ENCODE measurements around the gene CAB39. TPM values are rescaled to one million over a fixed set of nuclear protein-coding genes. Genes with fewer than 3 reads are reported as not detected.

Gene CAB39
- total RNA-seq, 1 donor from 2014 or later, result 96.3 TPM

DNA sequence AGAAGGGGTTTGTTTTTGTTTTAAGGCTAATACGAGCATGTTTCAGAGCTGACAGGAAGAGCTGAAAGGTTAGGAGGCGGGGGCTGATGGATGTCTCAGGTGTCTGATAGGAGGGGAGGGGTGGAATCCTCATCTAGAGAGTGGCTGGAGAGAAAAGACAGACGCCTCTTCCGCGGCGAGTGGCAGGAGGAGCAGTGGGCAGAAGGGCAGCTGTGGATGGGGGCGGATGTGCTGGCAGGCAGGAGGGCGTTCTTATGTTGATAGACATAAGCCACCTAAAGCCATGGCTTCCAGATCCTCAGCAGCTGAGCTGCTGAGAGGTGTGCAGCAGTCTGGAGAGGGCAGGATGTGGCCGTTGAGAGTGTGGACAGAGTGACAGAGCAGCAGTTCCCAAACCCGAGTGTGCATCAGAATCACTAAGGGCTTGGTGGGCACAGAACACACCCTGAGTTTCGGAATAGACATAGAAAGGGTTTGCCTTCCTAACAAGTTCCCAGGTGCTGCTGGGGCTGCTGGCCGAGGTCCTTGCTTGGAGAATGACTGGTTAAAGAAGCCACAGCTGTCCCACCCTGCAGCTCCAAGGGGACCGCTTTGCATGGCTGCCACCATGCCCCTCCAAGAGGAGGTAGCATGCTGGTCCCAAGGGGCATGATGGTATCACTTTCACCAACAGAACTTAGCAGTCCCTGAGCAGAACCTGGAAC is 149.1 kb downstream of the CAB39 start:
- no peak overlapping the region for H3K4me3 ChIP-seq (ENCODE audit: low read depth, low read length)
- DNase-seq (ENCODE audit: low read depth), result no peak
- TF ChIP-seq, protein P1, sequence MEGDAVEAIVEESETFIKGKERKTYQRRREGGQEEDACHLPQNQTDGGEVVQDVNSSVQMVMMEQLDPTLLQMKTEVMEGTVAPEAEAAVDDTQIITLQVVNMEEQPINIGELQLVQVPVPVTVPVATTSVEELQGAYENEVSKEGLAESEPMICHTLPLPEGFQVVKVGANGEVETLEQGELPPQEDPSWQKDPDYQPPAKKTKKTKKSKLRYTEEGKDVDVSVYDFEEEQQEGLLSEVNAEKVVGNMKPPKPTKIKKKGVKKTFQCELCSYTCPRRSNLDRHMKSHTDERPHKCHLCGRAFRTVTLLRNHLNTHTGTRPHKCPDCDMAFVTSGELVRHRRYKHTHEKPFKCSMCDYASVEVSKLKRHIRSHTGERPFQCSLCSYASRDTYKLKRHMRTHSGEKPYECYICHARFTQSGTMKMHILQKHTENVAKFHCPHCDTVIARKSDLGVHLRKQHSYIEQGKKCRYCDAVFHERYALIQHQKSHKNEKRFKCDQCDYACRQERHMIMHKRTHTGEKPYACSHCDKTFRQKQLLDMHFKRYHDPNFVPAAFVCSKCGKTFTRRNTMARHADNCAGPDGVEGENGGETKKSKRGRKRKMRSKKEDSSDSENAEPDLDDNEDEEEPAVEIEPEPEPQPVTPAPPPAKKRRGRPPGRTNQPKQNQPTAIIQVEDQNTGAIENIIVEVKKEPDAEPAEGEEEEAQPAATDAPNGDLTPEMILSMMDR (conservative IDR thresholded peaks at IDR 0.05; ENCODE audit: low read depth, low read length), result no peak

DNA sequence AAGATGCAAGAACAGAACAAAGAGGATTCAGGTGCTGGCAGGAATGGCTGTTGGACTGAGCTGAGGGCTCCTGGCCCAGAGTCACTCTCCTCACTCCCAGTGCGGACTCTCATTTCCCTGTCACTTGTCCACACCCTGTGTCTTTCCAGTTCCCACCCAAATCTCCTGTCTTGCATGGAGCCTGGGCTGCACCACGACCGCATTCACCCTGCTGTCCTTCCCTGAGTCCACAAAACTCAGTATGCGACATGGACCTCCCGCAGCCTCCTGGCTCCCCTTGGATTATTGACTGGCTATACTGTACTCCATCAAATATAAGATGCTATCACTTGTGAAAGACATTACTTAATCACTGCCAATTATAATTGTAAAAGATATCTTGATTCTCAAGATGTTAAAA is 149.7 kb downstream of the CAB39 start:
- DNase-seq (ENCODE audit: low read depth), result no peak
- no peak overlapping the region for H3K4me3 ChIP-seq (ENCODE audit: low read depth, low read length)
- TF ChIP-seq, protein P1 (conservative IDR thresholded peaks at IDR 0.05; ENCODE audit: low read depth, low read length), result no peak

DNA sequence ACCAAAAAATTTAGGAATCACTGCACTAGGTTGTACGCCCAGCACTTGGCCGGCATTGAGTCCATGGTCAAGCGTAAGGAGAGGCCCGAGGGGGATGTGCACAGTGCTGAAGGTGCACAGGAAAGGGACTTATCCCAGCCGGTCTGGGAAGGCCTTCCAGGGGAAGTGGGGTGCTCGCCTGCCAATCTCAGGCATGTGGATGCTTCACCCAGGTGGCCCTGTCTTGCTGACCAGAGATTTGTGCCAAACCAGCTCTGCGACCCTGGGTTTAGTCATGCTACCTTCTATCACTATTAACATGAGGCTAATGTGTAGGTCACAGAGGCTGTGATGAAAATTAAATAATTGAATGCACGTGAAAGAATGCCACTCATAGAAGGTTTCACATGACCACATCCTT is 150.4 kb downstream of the CAB39 start:
- H3K4me3 ChIP-seq (ENCODE audit: low read depth, low read length), result no peak overlapping the region
- DNase-seq (ENCODE audit: low read depth), result no peak
- TF ChIP-seq, protein P1 (conservative IDR thresholded peaks at IDR 0.05; ENCODE audit: low read depth, low read length), result no peak

DNA sequence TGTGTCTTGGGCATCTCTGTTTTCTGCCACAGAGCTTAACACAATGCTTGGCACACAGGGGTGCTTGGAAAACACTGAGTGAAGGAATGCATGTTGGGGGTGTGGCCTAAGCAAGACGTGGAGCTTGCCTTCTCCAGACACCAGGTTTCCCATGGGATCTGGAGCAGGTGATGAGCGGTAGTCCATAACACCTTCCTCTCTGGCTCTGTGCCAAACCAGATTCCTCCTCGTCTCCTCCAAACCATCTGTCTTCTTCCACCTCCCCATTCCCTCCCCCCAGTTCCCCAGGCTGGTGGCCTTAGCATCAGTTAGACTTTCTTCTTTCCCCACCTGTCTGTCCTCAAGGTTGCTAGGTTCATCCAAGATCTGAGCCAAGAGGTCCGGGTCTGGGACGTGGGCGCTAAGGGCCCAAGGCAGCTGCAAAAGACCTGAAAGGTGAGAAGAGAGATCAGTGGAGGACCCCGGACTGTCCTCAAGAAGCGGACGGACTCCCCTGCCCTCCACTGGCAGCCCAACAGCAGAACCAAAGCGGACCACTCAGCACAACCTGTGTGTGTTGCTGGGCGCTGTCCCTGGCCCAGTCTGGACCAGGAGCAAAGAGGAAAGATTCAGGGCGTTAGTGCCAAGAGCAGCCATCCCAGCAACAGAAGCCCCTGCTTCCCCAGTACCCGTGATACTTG is 150.9 kb downstream of the CAB39 start:
- TF ChIP-seq, protein P1 (conservative IDR thresholded peaks at IDR 0.05; ENCODE audit: low read depth, low read length), result no peak
- no peak for DNase-seq (ENCODE audit: low read depth)
- H3K4me3 ChIP-seq (ENCODE audit: low read depth, low read length), result no peak overlapping the region

DNA sequence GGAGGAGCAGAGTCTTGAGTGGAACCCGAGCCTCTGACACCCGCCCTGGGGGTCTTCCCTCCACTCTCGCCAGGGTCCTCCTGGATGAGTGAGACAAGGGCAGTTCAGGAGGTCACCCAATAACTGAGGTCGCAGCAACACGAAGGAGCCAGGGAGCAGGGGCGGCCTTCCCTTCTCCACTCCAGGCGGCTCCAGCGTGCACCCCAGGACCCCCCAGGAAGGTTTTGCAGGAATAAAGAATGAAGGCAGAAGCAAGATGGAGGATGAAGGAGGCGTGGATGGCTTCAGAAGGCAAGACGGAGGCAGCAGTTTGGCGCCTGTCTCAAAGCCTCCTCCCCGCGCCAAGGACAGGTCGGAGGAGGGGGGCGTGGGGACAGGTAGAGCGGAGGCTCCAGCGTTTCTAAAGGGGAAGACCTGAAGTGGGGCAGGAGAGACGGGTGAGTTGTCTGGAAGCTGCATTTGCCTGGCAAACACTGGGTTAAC is 151.5 kb downstream of the CAB39 start:
- TF ChIP-seq, protein P1 (conservative IDR thresholded peaks at IDR 0.05; ENCODE audit: low read depth, low read length), result no peak
- DNase-seq (ENCODE audit: low read depth), result no peak
- peak overlapping the region; percentile 79 for H3K4me3 ChIP-seq (ENCODE audit: low read depth, low read length)

DNA sequence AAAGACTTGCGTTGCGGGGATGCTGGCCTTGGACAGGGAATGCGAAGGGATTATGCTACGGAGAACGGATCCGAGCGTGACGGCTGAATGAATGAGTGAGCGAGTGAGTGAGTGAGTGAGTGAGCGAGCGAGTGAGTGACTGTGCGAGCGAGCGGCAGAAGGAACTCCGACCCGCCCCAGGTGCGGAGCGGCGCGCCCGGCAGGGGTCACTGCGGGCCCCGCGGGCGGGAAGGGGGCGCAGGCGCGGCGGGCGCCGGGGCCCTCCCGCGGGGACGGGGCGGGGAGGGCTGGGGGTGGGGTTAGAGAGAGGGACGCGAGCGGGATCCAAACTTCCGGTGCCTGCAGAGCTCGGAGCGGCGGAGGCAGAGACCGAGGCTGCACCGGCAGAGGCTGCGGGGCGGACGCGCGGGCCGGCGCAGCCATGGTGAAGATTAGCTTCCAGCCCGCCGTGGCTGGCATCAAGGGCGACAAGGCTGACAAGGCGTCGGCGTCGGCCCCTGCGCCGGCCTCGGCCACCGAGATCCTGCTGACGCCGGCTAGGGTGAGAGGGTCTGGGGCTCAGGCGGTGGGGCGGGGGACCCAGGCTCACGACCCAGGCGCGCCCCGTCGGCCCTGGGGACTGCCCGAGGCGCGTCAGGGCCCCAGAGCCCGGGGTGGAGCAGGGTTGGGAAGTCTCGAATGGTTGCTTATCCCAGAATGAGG is 152.1 kb downstream of the CAB39 start, which contains the start of gene ITM2C:
Gene ITM2C, plus strand, starts transcription at position 338 of the 702 bp plus-strand sequence. Its CDS starts 84 bp downstream, at position 422.
- peak; percentile 15 for DNase-seq (ENCODE audit: low read depth)
- TF ChIP-seq, protein P1 (conservative IDR thresholded peaks at IDR 0.05; ENCODE audit: low read depth, low read length), result peak; percentile 32
- peak within 1 kb of the TSS; percentile 79 for H3K4me3 ChIP-seq (ENCODE audit: low read depth, low read length)
